ENCODE data around the gene HMGN4. TPM values are rescaled to one million over a fixed set of nuclear protein-coding genes. Genes with fewer than 3 reads are reported as not detected.

Gene HMGN4
- total and polyA plus RNA-seq, 2 of the 8 experiments (the other 6 are each of a cell fraction or from before 2014, with no cell fraction given) = 23.4 to 66.4 TPM

DNA sequence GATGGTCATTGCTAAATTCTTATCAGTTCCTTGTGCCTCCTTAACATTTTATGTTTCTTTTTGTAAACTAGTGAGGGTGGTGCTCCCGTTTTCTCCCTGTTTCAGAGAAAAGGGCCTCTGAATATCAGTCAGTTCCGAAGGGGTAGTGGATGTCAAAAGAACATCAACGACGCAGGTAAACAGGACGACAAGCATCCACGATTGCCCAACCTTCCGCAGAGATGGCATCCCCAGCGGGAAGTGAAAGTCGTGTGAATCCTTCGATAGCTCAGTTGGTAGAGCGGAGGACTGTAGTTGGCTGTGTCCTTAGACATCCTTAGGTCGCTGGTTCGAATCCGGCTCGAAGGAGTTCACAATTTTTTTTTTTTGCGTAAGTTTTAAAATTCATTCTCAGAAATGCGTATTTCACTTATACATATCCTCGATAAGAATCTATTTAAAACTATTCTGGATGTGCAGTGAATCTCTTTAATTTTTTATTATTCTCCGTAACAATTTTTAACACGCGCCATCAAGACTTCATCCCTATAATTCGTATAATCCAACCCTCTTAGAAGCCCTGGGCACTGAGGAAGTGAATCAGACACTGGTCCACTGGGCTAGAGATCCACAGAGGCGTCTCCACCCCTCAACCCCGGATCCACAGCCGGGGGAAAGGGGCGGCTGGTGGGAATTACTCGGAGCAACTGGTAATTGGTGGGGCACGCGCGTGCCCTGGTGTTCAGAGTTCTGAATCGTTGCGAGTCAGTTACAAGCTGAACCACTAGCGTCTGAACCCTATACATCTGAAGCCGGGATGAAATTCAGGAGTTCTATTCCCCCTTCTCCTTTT is 30.7 kb downstream of the HMGN4 start (continued):
- TF ChIP-seq, protein P1, sequence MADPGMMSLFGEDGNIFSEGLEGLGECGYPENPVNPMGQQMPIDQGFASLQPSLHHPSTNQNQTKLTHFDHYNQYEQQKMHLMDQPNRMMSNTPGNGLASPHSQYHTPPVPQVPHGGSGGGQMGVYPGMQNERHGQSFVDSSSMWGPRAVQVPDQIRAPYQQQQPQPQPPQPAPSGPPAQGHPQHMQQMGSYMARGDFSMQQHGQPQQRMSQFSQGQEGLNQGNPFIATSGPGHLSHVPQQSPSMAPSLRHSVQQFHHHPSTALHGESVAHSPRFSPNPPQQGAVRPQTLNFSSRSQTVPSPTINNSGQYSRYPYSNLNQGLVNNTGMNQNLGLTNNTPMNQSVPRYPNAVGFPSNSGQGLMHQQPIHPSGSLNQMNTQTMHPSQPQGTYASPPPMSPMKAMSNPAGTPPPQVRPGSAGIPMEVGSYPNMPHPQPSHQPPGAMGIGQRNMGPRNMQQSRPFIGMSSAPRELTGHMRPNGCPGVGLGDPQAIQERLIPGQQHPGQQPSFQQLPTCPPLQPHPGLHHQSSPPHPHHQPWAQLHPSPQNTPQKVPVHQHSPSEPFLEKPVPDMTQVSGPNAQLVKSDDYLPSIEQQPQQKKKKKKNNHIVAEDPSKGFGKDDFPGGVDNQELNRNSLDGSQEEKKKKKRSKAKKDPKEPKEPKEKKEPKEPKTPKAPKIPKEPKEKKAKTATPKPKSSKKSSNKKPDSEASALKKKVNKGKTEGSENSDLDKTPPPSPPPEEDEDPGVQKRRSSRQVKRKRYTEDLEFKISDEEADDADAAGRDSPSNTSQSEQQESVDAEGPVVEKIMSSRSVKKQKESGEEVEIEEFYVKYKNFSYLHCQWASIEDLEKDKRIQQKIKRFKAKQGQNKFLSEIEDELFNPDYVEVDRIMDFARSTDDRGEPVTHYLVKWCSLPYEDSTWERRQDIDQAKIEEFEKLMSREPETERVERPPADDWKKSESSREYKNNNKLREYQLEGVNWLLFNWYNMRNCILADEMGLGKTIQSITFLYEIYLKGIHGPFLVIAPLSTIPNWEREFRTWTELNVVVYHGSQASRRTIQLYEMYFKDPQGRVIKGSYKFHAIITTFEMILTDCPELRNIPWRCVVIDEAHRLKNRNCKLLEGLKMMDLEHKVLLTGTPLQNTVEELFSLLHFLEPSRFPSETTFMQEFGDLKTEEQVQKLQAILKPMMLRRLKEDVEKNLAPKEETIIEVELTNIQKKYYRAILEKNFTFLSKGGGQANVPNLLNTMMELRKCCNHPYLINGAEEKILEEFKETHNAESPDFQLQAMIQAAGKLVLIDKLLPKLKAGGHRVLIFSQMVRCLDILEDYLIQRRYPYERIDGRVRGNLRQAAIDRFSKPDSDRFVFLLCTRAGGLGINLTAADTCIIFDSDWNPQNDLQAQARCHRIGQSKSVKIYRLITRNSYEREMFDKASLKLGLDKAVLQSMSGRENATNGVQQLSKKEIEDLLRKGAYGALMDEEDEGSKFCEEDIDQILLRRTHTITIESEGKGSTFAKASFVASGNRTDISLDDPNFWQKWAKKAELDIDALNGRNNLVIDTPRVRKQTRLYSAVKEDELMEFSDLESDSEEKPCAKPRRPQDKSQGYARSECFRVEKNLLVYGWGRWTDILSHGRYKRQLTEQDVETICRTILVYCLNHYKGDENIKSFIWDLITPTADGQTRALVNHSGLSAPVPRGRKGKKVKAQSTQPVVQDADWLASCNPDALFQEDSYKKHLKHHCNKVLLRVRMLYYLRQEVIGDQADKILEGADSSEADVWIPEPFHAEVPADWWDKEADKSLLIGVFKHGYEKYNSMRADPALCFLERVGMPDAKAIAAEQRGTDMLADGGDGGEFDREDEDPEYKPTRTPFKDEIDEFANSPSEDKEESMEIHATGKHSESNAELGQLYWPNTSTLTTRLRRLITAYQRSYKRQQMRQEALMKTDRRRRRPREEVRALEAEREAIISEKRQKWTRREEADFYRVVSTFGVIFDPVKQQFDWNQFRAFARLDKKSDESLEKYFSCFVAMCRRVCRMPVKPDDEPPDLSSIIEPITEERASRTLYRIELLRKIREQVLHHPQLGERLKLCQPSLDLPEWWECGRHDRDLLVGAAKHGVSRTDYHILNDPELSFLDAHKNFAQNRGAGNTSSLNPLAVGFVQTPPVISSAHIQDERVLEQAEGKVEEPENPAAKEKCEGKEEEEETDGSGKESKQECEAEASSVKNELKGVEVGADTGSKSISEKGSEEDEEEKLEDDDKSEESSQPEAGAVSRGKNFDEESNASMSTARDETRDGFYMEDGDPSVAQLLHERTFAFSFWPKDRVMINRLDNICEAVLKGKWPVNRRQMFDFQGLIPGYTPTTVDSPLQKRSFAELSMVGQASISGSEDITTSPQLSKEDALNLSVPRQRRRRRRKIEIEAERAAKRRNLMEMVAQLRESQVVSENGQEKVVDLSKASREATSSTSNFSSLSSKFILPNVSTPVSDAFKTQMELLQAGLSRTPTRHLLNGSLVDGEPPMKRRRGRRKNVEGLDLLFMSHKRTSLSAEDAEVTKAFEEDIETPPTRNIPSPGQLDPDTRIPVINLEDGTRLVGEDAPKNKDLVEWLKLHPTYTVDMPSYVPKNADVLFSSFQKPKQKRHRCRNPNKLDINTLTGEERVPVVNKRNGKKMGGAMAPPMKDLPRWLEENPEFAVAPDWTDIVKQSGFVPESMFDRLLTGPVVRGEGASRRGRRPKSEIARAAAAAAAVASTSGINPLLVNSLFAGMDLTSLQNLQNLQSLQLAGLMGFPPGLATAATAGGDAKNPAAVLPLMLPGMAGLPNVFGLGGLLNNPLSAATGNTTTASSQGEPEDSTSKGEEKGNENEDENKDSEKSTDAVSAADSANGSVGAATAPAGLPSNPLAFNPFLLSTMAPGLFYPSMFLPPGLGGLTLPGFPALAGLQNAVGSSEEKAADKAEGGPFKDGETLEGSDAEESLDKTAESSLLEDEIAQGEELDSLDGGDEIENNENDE (IDR thresholded peaks at IDR 0.05; ENCODE audit: insufficient replicate concordance, low read length) = no peak
- TF ChIP-seq EGR1 (IDR thresholded peaks at IDR 0.05; ENCODE audit: borderline replicate concordance, low read depth, low read length) (no peak), KDM4A (IDR thresholded peaks at IDR 0.05; ENCODE audit: low read depth, low read length, severe bottlenecking) (peak; percentile 37), RFX5 (IDR thresholded peaks at IDR 0.05; ENCODE audit: borderline replicate concordance, low read depth, low read length) (no peak), SIN3A (conservative IDR thresholded peaks at IDR 0.05 in 1 of 2, IDR thresholded peaks at IDR 0.05 in 1 of 2; ENCODE audit: low read depth in 1 of 2, low read length in 2 of 2) (peak; percentile 86 to 92; a peak in 2 of 4 replicates), FOSL1 (IDR thresholded peaks at IDR 0.05; ENCODE audit: insufficient read depth, low read depth, low read length) (no peak), JUND (IDR thresholded peaks at IDR 0.05; ENCODE audit: low read length) (no peak), GTF2F1 (IDR thresholded peaks at IDR 0.05; ENCODE audit: borderline replicate concordance, low read depth, low read length) (no peak)
